HepG2 (cell line): ENCODE measurements around the gene EIF4ENIF1. TPM values are rescaled to one million over a fixed set of nuclear protein-coding genes. Genes with fewer than 3 reads are reported as not detected.

Experiments
- CCAR2 ChIP-seq: fragments of 200-400 bp; formaldehyde crosslinking; optimal IDR thresholded peaks from 2 replicates; pipeline ENCODE3; 2018; ENCODE audit warnings: low read depth, mild to moderate bottlenecking, low read length, moderate library complexity
- FLYWCH1 ChIP-seq: sonication (generic); formaldehyde crosslinking; IDR thresholded peaks from 2 replicates; pipeline ENCODE4 v1.8.1; 2023; ENCODE audit warnings: mild to moderate bottlenecking, missing genetic modification reagents
- IRF1 ChIP-seq: sonication (generic); formaldehyde crosslinking; IDR thresholded peaks from 2 replicates; pipeline ENCODE4 v1.4.0; 2020; ENCODE audit warnings: low read depth, mild to moderate bottlenecking, missing genetic modification reagents
- PCBP2 ChIP-seq: fragments of 200-400 bp; formaldehyde crosslinking; optimal IDR thresholded peaks from 2 replicates; pipeline ENCODE3; 2018; ENCODE audit warnings: low read length, low read depth; ENCODE audit not compliant: poor library complexity, severe bottlenecking
- PHF21A ChIP-seq: sonication (generic); formaldehyde crosslinking; IDR thresholded peaks from 2 replicates; pipeline ENCODE4 v1.5.0; 2020; ENCODE audit warnings: mild to moderate bottlenecking, missing genetic modification reagents
- SKIL ChIP-seq: sonication (generic); formaldehyde crosslinking; IDR thresholded peaks from 2 replicates; pipeline ENCODE4 v1.8.0; 2022; ENCODE audit warnings: missing genetic modification reagents, mild to moderate bottlenecking, moderate library complexity, borderline replicate concordance
- SYNCRIP ChIP-seq: fragments of 200-400 bp; formaldehyde crosslinking; IDR thresholded peaks from 2 replicates; pipeline ENCODE4 v1.6.1; 2018; ENCODE audit warnings: mild to moderate bottlenecking, low read depth, low read length; ENCODE audit not compliant: insufficient read depth
- ZBTB34 ChIP-seq: sonication (generic); formaldehyde crosslinking; IDR thresholded peaks from 2 replicates; pipeline ENCODE4 v1.8.0; 2022; ENCODE audit warnings: mild to moderate bottlenecking, missing genetic modification reagents
- ZBTB8A ChIP-seq: sonication (generic); formaldehyde crosslinking; IDR thresholded peaks from 2 replicates; pipeline ENCODE4 v1.4.0; 2020; ENCODE audit warnings: mild to moderate bottlenecking, low read depth, missing genetic modification reagents, borderline replicate concordance
- ZKSCAN5 ChIP-seq: sonication (generic); formaldehyde crosslinking; IDR thresholded peaks from 2 replicates; pipeline ENCODE4 v1.5.1; 2020; ENCODE audit warnings: mild to moderate bottlenecking, missing genetic modification reagents
- ZNF180 ChIP-seq: sonication (generic); formaldehyde crosslinking; IDR thresholded peaks from 2 replicates; pipeline ENCODE4 v1.4.0; 2020; ENCODE audit warnings: low read depth, missing genetic modification reagents, borderline replicate concordance
- ZNF574 ChIP-seq: sonication (generic); formaldehyde crosslinking; IDR thresholded peaks from 2 replicates; pipeline ENCODE4 v1.4.0; 2020; ENCODE audit warnings: missing genetic modification reagents
- ZNF776 ChIP-seq: sonication (generic); formaldehyde crosslinking; IDR thresholded peaks from 2 replicates; pipeline ENCODE4 v1.4.0; 2020; ENCODE audit warnings: mild to moderate bottlenecking, missing genetic modification reagents
- polyA plus RNA-seq, 8 experiments: library from polyadenylated mRNA; depleted of rRNA in 3 of 8; stranded (reverse) in 7 of 8; unstranded in 1 of 8; fragments of >200 nt; fragmentation: Illumina TruSeq in 4 of 8; extraction: Trizol in 4 of 8; gene quantifications; 2 replicates each; pipeline versions ENCODE4 v1.2.1 to v1.2.3, GENCODE V29; 2011 to 2016; ENCODE audit warnings: low read depth in 4 of 8, missing spikeins in 1 of 8, mixed read lengths in 1 of 8; ENCODE audit not compliant: insufficient read depth in 1 of 8
- total RNA-seq, 5 experiments: library from RNA; depleted of rRNA; stranded (reverse); fragments of >200 nt; fragmentation: Illumina TruSeq; extraction: Trizol; gene quantifications; 2 replicates each; pipeline ENCODE4 v1.2.3, GENCODE V29; 2016; ENCODE audit warnings: low read depth in 1 of 5
- TF ChIP-seq, protein P1 (sequence below): IDR thresholded peaks from 2 replicates; pipeline ENCODE4 v1.6.1; 2016; ENCODE audit warnings: missing biosample characterization, missing genetic modification reagents, low read depth
- TF ChIP-seq, protein P2 (sequence below): sonication (generic); formaldehyde crosslinking; IDR thresholded peaks from 2 replicates; pipeline ENCODE4 v1.8.0; 2022; ENCODE audit warnings: mild to moderate bottlenecking, missing genetic modification reagents, moderate library complexity
- TF ChIP-seq, protein P3 (sequence below): sonication (generic); formaldehyde crosslinking; IDR thresholded peaks from 2 replicates; pipeline ENCODE4 v1.9.0; 2021; ENCODE audit warnings: missing genetic modification reagents, mild to moderate bottlenecking, borderline replicate concordance

Gene EIF4ENIF1
- total and polyA plus RNA-seq, 2 of the 13 experiments (the other 11 are each of a cell fraction or from before 2014, with no cell fraction given), result 11.9 to 12.3 TPM

- TF ChIP-seq SKIL (CRISPR knock-in tag) (no peak), ZBTB8A (CRISPR knock-in tag) (no peak), ZBTB34 (CRISPR knock-in tag) (no peak), PCBP2 (no peak), ZNF776 (CRISPR knock-in tag) (peak; percentile 81; the same call in 1 of the 2 replicates), IRF1 (CRISPR knock-in tag) (no peak), FLYWCH1 (CRISPR knock-in tag) (no peak), CCAR2 (no peak), PHF21A (peak; percentile 81; the same call in 1 of the 2 replicates), ZNF180 (CRISPR knock-in tag) (no peak), ZKSCAN5 (CRISPR knock-in tag) (no peak; the same call in 1 of the 2 replicates), SYNCRIP (no peak), ZNF574 (CRISPR knock-in tag) (peak; percentile 70; the same call in 1 of the 2 replicates)
- TF ChIP-seq, protein P1, sequence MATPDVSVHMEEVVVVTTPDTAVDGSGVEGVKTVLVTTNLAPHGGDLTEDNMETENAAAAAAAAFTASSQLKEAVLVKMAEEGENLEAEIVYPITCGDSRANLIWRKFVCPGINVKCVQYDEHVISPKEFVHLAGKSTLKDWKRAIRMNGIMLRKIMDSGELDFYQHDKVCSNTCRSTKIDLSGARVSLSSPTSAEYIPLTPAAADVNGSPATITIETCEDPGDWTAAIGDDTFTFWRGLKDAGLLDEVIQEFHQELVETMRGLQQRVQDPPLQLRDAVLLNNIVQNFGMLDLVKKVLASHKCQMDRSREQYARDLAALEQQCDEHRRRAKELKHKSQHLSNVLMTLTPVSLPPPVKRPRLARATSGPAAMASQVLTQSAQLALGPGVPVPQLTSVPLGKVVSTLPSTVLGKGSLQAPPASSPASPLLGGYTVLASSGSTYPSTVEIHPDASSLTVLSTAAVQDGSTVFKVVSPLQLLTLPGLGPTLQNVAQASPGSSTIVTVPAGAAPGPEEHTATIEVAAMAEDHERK (CRISPR knock-in tag), result no peak
- TF ChIP-seq, protein P2, sequence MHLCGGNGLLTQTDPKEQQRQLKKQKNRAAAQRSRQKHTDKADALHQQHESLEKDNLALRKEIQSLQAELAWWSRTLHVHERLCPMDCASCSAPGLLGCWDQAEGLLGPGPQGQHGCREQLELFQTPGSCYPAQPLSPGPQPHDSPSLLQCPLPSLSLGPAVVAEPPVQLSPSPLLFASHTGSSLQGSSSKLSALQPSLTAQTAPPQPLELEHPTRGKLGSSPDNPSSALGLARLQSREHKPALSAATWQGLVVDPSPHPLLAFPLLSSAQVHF (CRISPR knock-in tag), result no peak
- TF ChIP-seq, protein P3, sequence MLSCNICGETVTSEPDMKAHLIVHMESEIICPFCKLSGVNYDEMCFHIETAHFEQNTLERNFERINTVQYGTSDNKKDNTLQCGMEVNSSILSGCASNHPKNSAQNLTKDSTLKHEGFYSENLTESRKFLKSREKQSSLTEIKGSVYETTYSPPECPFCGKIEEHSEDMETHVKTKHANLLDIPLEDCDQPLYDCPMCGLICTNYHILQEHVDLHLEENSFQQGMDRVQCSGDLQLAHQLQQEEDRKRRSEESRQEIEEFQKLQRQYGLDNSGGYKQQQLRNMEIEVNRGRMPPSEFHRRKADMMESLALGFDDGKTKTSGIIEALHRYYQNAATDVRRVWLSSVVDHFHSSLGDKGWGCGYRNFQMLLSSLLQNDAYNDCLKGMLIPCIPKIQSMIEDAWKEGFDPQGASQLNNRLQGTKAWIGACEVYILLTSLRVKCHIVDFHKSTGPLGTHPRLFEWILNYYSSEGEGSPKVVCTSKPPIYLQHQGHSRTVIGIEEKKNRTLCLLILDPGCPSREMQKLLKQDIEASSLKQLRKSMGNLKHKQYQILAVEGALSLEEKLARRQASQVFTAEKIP (CRISPR knock-in tag), result 0 out of 2 replicates have a peak, but pooled peaks have one; percentile 27
Measured at GRCh38 chr22:31496007-31496734, 6.5 kb upstream of the EIF4ENIF1 start, which contains the start of gene SFI1 (continued).
